Adipose tissue (tissue), 3 donors: Measurements from ENCODE around the gene SGMS2. TPM values are rescaled to one million over a fixed set of nuclear protein-coding genes. Genes with fewer than 3 reads are reported as not detected.

ENCODE experiments used
- H3K27ac ChIP-seq: one replicate; pipeline ENCODE4 v1.5.1; 2013; ENCODE audit warnings: low read depth, low read length
- WGBS, 3 donors: extraction: QIAGEN DNeasy Blood & Tissue Kit; methylation state at CpG; one replicate each; pipeline ENCODE4 v1.1.7; 2013; 5-methylcytosine and 5-hydroxymethylcytosine counted together
- polyA plus RNA-seq, 3 donors: library from polyadenylated mRNA; stranded (reverse); fragments of 200-250 nt; gene quantifications; one replicate each; pipeline ENCODE4 v1.2.3, GENCODE V29; 2013
- donor health status: healthy with polysubstance abuse.
- donor health status: Bipolar disorder and iron deficiency.
- donor health status: healthy.

SGMS2 gene
- 10 to 100 TPM in 1 of 3 donors, 1 to 10 TPM in 2; 3.0 to 15.7 (median 4.5) TPM for polyA plus RNA-seq

- WGBS, 3 donors, result 0 to 1% (median 1%) methylated on average over 54 to 65 of the region's 65 CpGs
Observed at GRCh38 chr4:107824350-107825071, at the start of gene SGMS2. Gene SGMS2, plus strand, starts transcription at chr4:107824932. Its CDS starts 70,622 bp downstream, at chr4:107895554.

GRCh38 chr4:107777890-107778289, 46.8 kb upstream of the SGMS2 start:
- no peak overlapping the region for H3K27ac ChIP-seq

More at GRCh38 chr4:107824350-107825071, at the start of gene SGMS2:
- H3K27ac ChIP-seq, result peak within 1 kb of the TSS; percentile 48

- WGBS, 3 donors, result 68 to 87% (median 78%) methylated on average over 2 of the region's 2 CpGs
- H3K27ac ChIP-seq, result no peak overlapping the region
Observed at GRCh38 chr4:107778784-107779530, 45.8 kb upstream of the SGMS2 start.

GRCh38 chr4:107780665-107781064, 44.1 kb upstream of the SGMS2 start:
- H3K27ac ChIP-seq, result no peak overlapping the region
- WGBS, 3 donors, result 95 to 100% (median 98%) methylated on average over 2 of the region's 2 CpGs

- H3K27ac ChIP-seq, result no peak overlapping the region
- WGBS, 3 donors, result 69 to 80% (median 72%) methylated on average over 3 of the region's 3 CpGs
Observed at GRCh38 chr4:107791902-107792301, 32.8 kb upstream of the SGMS2 start.

- 65 to 72% (median 72%) methylated on average over 2 of the region's 2 CpGs for WGBS, 3 donors
- H3K27ac ChIP-seq, result no peak overlapping the region
Observed at GRCh38 chr4:107792711-107793110, 32.0 kb upstream of the SGMS2 start.

GRCh38 chr4:107793996-107794395, 30.7 kb upstream of the SGMS2 start:
- H3K27ac ChIP-seq, result no peak overlapping the region
- WGBS, 3 donors, result 80 to 85% (median 85%) methylated on average over 2 of the region's 2 CpGs

- H3K27ac ChIP-seq, result no peak overlapping the region
- WGBS, 3 donors, result 29 to 59% (median 35%) methylated on average over 10 of the region's 10 CpGs
Observed at GRCh38 chr4:107799669-107800450, 24.9 kb upstream of the SGMS2 start.

GRCh38 chr4:107800706-107801105, 24.0 kb upstream of the SGMS2 start:
- 36 to 91% (median 47%) methylated on average over 1 of the region's 1 CpG for WGBS, 3 donors

GRCh38 chr4:107801766-107802211, 22.9 kb upstream of the SGMS2 start:
- WGBS, 3 donors, result 57 to 74% (median 61%) methylated on average over 1 of the region's 1 CpG
- no peak overlapping the region for H3K27ac ChIP-seq

More at GRCh38 chr4:107800706-107801105, 24.0 kb upstream of the SGMS2 start:
- no peak overlapping the region for H3K27ac ChIP-seq

- WGBS, 3 donors, result 71 to 76% (median 75%) methylated on average over 3 of the region's 3 CpGs
- H3K27ac ChIP-seq, result no peak overlapping the region
Observed at GRCh38 chr4:107804956-107805355, 19.8 kb upstream of the SGMS2 start.

GRCh38 chr4:107806196-107806595, 18.5 kb upstream of the SGMS2 start:
- no peak overlapping the region for H3K27ac ChIP-seq
- 45 to 67% (median 64%) methylated on average over 2 of the region's 2 CpGs for WGBS, 3 donors

- H3K27ac ChIP-seq, result no peak overlapping the region
- WGBS, 3 donors, result 44 to 88% (median 86%) methylated on average over 4 of the region's 4 CpGs
Observed at GRCh38 chr4:107808572-107808971, 16.2 kb upstream of the SGMS2 start.

GRCh38 chr4:107809210-107809609, 15.5 kb upstream of the SGMS2 start:
- no peak overlapping the region for H3K27ac ChIP-seq
- 76 to 90% (median 88%) methylated on average over 4 of the region's 4 CpGs for WGBS, 3 donors

- WGBS, 3 donors, result 68 to 88% (median 70%) methylated on average over 1 of the region's 1 CpG
- H3K27ac ChIP-seq, result no peak overlapping the region
Observed at GRCh38 chr4:107814758-107815157, 10.0 kb upstream of the SGMS2 start.

- WGBS, 3 donors, result 11 to 76% (median 18%) methylated on average over 1 of the region's 1 CpG
- H3K27ac ChIP-seq, result no peak overlapping the region
Observed at GRCh38 chr4:107815158-107815557, 9.6 kb upstream of the SGMS2 start.

- H3K27ac ChIP-seq, result no peak overlapping the region
- 90 to 93% (median 90%) methylated on average over 3 of the region's 3 CpGs for WGBS, 3 donors
Observed at GRCh38 chr4:107818301-107818910, 6.3 kb upstream of the SGMS2 start.

GRCh38 chr4:107823870-107824349, 822 bp upstream of the SGMS2 start:
- WGBS, 3 donors, result 18 to 58% (median 56%) methylated on average over 11 of the region's 11 CpGs
- peak overlapping the region; percentile 48 for H3K27ac ChIP-seq
